ENCODE measurements around the gene ALAD.

Gene ALAD

DNA sequence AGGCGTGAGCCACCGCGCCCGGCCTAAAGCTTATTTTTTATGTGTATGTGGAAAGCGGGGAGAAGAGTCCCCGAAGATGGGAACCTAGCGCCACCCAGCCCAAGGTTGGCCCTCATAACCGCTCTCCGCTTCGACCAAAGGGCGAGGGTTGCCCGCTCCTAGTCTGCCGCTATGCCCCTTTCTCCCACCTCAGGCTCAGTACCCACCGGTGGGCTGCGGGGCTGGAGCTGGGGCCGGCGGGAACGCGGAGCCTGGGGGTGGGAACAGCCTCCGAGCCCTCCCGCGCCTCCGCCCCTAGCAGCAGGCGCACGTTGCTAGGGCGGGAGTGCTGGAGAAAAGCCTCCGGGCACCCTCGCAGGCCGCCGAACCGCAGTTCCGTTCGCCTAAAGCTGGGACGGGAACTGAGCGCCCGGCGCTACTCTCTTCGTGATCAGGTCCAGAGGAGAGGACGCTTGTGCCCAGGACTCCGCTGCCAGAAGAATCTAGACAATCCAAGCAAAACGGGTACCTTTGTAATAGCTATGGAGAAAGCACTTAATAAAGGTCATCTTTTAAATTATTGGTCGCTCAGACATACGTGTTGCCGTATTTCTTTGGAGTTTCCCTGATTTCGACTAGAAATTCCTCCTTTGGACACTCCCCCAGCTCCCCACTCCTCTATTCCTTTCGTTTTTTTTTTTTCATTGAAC is 60.9 kb downstream of the ALAD start, which contains the start of gene WDR31:
Gene WDR31 (minus strand): TSS at position 265 of the 689 bp plus-strand sequence. CDS start 8,253 bp downstream, outside the sequence.
- TF ChIP-seq TAF1 (IDR thresholded peaks at IDR 0.05; ENCODE audit: low read depth, low read length): peak; percentile 80
- TF ChIP-seq POLR2A (IDR thresholded peaks at IDR 0.05; ENCODE audit: low read depth, low read length): peak; percentile 79
- peak; percentile 90 for TF ChIP-seq PAX5 (IDR thresholded peaks at IDR 0.05; ENCODE audit: insufficient read depth, low read length, severe bottlenecking)
- peak; percentile 67; the same call in 1 of the 2 replicates for TF ChIP-seq POLR2AphosphoS5 (IDR thresholded peaks at IDR 0.05; ENCODE audit: low read depth, low read length)
- no peak for TF ChIP-seq POU2F2 (IDR thresholded peaks at IDR 0.05; ENCODE audit: low read depth, low read length)
- TF ChIP-seq SPI1 (IDR thresholded peaks at IDR 0.05; ENCODE audit: low read depth, low read length): peak; percentile 47; the same call in 1 of the 2 replicates
- peak; percentile 80 for FAIRE-seq
- DNase-seq (ENCODE audit: insufficient read length, low spot score): peak; percentile 88

DNA sequence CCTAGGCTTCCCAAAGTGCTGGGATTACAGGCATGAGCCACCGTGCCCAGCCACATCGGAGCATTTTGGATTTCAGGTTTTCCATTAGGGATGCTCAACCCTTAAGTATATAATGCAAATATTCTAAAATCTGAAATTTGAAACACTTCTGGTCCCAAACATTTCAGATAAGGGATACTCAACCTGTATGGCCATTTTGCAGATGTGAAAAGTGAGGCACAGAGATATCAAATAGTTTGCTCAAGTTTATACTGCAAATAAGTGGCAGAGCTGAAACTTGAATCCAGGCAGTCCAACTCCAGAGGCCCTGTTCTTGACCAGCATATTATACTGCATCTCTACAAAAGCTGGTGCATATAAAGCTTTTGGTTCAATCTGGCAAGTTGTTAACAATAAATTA is 63.4 kb downstream of the ALAD start:
- TF ChIP-seq POLR2AphosphoS5 (IDR thresholded peaks at IDR 0.05; ENCODE audit: low read depth, low read length) (no peak), POLR2A (IDR thresholded peaks at IDR 0.05; ENCODE audit: low read depth, low read length) (no peak), SPI1 (IDR thresholded peaks at IDR 0.05; ENCODE audit: low read depth, low read length) (no peak), TAF1 (IDR thresholded peaks at IDR 0.05; ENCODE audit: low read depth, low read length) (no peak), POU2F2 (IDR thresholded peaks at IDR 0.05; ENCODE audit: low read depth, low read length) (no peak), PAX5 (IDR thresholded peaks at IDR 0.05; ENCODE audit: insufficient read depth, low read length, severe bottlenecking) (no peak)
- no peak for DNase-seq (ENCODE audit: insufficient read length, low spot score)
- no peak for FAIRE-seq
